Endodermal cell (in vitro differentiated cells): ENCODE results near the gene PASK. TPM values are rescaled to one million over a fixed set of nuclear protein-coding genes. Genes with fewer than 3 reads are reported as not detected.

Experiments
- DNase-seq: peaks from one replicate; pipeline ENCODE4 v3.0.0-alpha.2; 2017
- H3K27ac ChIP-seq: 2 replicates; pipeline ENCODE4 v1.5.1; 2013; ENCODE audit warnings: mild to moderate bottlenecking, low read depth, low read length, moderate library complexity
- H3K27me3 ChIP-seq: 2 replicates; pipeline ENCODE4 v1.6.1; 2013; ENCODE audit warnings: mild to moderate bottlenecking, low read length, moderate library complexity; ENCODE audit not compliant: insufficient read depth, control insufficient read depth, poor library complexity, severe bottlenecking
- H3K36me3 ChIP-seq: 2 replicates; pipeline ENCODE4 v1.7.0; 2013; ENCODE audit warnings: mild to moderate bottlenecking, low read length, moderate library complexity; ENCODE audit not compliant: control insufficient read depth, insufficient read depth
- H3K4me1 ChIP-seq: one replicate; pipeline ENCODE4 v1.7.0; 2013; ENCODE audit warnings: low read length; ENCODE audit not compliant: control insufficient read depth, insufficient read depth
- H3K4me3 ChIP-seq: 2 replicates; pipeline ENCODE4 v1.5.1; 2013; ENCODE audit warnings: mild to moderate bottlenecking, low read length, moderate library complexity
- H3K9ac ChIP-seq: 2 replicates; pipeline ENCODE4 v1.6.1; 2013; ENCODE audit warnings: mild to moderate bottlenecking, low read length, moderate library complexity; ENCODE audit not compliant: poor library complexity, severe bottlenecking; ENCODE audit errors: extremely low read depth
- H3K9me3 ChIP-seq: 2 replicates; pipeline ENCODE4 v1.6.1; 2013; ENCODE audit warnings: mild to moderate bottlenecking, low read length, moderate library complexity; ENCODE audit not compliant: control insufficient read depth
- H3K27ac Mint-ChIP-seq: 2 replicates; pipeline ENCODE4 v1.8.0; 2020; ENCODE audit warnings: mixed read lengths
- H3K27me3 Mint-ChIP-seq: 2 replicates; pipeline ENCODE4 v1.8.0; 2021; ENCODE audit warnings: mild to moderate bottlenecking, mixed read lengths; ENCODE audit not compliant: insufficient read depth
- H3K36me3 Mint-ChIP-seq: 2 replicates; pipeline ENCODE4 v1.8.0; 2020; ENCODE audit warnings: low read depth, mixed read lengths
- H3K4me1 Mint-ChIP-seq: 2 replicates; pipeline ENCODE4 v1.8.0; 2020; ENCODE audit warnings: mixed read lengths
- H3K4me3 Mint-ChIP-seq: 2 replicates; pipeline ENCODE4 v1.8.0; 2020; ENCODE audit warnings: mild to moderate bottlenecking, moderate library complexity, mixed read lengths
- H3K9me3 Mint-ChIP-seq: 2 replicates; pipeline ENCODE4 v1.8.0; 2020; ENCODE audit warnings: mild to moderate bottlenecking, mixed read lengths
- WGBS, 2 experiments: methylation state at CpG; one replicate each; pipeline versions ENCODE4 v1.1.5 to v1.1.7; 2013; ENCODE audit warnings: missing lambda C conversion rate in 2 of 2, mixed read lengths in 1 of 2; ENCODE audit not compliant: insufficient coverage in 1 of 2, insufficient read length in 1 of 2; 5-methylcytosine and 5-hydroxymethylcytosine counted together
- total RNA-seq, 2 donors: library from RNA; stranded (reverse); fragmentation: NEBNext Ultra II Directional in 1 of 2; extraction: Animal tissue kit (Norgen Biotek cat#: 25700) in 1 of 2; gene quantifications; 2 replicates in 1 of 2; 3 replicates in 1 of 2; pipeline ENCODE4 v1.2.1, GENCODE V29; 2021
- TF ChIP-seq, protein P1 (sequence below): fragments of 200-600 bp; sonication (generic); conservative IDR thresholded peaks from 2 replicates; pipeline ENCODE4 v1.5.0; 2021; ENCODE audit warnings: antibody characterized with exemption, mild to moderate bottlenecking

Gene PASK
- total RNA-seq, 2 donors from 2014 or later = 76.5 to 94.5 TPM

DNA sequence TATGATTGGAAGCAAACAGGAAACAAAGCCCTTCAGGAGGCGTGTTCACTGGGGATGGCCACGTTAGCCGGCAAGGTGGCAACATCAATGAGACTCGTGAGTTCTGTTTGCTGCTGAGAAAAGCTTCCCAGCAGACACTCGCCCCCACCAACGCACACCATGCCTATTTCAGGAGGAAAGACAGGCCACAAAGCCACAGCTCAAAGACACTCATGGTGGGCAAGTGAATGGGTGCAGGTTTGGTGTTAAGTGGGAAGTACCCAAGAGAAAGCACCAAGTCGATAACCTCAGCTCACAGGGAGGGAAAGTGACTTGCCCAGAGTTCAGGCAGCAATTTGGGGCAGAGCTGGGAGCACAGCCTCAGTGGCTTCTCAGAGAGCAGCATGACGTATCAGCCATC, 36.7 kb downstream of the PASK start:
- H3K9me3 ChIP-seq = no peaks in the 10 kb centered on the region
- Mint-ChIP-seq H3K4me3 (no peak overlapping the region), H3K27ac (no peak overlapping the region)

DNA sequence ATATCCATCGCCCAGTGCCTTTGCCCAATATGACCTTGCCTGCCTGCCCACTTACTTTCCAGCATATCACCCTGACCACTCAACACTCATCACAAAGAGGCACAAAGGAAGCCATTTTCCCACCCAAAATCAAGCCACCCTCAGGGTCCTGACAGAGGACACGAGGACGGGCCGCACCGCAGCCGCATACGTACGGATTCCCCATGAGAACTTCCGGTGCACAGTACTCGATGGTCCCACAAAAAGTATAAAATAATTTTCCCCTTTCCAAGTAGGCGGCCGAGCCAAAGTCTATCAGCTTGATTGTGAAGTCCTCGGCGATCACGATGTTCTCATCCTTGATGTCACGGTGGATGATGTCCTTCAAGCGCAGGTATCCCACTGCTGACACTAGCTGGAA, 37.2 kb downstream of the PASK start:
- no peak for DNase-seq
- H3K27me3 Mint-ChIP-seq = no peaks in the 10 kb centered on the region
- H3K9me3 ChIP-seq = no peaks in the 10 kb centered on the region
- no peaks in the 10 kb centered on the region for H3K4me1 Mint-ChIP-seq
- H3K4me3 ChIP-seq = no peak overlapping the region
- WGBS, 2 experiments = 89 to 93% methylated on average over 16 to 17 of the region's 17 CpGs
- peaks cover 19% of the 10 kb centered on the region for H3K36me3 ChIP-seq
- H3K36me3 Mint-ChIP-seq = peaks cover 34% of the 10 kb centered on the region
- TF ChIP-seq, protein P1, sequence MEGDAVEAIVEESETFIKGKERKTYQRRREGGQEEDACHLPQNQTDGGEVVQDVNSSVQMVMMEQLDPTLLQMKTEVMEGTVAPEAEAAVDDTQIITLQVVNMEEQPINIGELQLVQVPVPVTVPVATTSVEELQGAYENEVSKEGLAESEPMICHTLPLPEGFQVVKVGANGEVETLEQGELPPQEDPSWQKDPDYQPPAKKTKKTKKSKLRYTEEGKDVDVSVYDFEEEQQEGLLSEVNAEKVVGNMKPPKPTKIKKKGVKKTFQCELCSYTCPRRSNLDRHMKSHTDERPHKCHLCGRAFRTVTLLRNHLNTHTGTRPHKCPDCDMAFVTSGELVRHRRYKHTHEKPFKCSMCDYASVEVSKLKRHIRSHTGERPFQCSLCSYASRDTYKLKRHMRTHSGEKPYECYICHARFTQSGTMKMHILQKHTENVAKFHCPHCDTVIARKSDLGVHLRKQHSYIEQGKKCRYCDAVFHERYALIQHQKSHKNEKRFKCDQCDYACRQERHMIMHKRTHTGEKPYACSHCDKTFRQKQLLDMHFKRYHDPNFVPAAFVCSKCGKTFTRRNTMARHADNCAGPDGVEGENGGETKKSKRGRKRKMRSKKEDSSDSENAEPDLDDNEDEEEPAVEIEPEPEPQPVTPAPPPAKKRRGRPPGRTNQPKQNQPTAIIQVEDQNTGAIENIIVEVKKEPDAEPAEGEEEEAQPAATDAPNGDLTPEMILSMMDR = no peak
- H3K27ac Mint-ChIP-seq = no peak overlapping the region
- H3K27ac ChIP-seq = no peak overlapping the region
- H3K27me3 ChIP-seq = no peaks in the 10 kb centered on the region
- H3K4me3 Mint-ChIP-seq = no peak overlapping the region
- H3K9me3 Mint-ChIP-seq = no peaks in the 10 kb centered on the region
- H3K4me1 ChIP-seq = no peaks in the 10 kb centered on the region
- no peak overlapping the region for H3K9ac ChIP-seq

More for the DNA sequence above, 36.7 kb downstream of the PASK start:
- H3K36me3 ChIP-seq = peaks cover 19% of the 10 kb centered on the region
- H3K9me3 Mint-ChIP-seq = no peaks in the 10 kb centered on the region
- H3K27ac ChIP-seq = no peak overlapping the region
- no peaks in the 10 kb centered on the region for H3K4me1 Mint-ChIP-seq
- no peak overlapping the region for H3K4me3 ChIP-seq
- peaks cover 31% of the 10 kb centered on the region for H3K36me3 Mint-ChIP-seq
- no peaks in the 10 kb centered on the region for H3K27me3 Mint-ChIP-seq
- H3K4me1 ChIP-seq = no peaks in the 10 kb centered on the region
- WGBS, 2 experiments = 92% methylated on average over 5 to 8 of the region's 8 CpGs
- no peak for DNase-seq
- H3K27me3 ChIP-seq = no peaks in the 10 kb centered on the region
- TF ChIP-seq, protein P1 = no peak
- no peak overlapping the region for H3K9ac ChIP-seq

DNA sequence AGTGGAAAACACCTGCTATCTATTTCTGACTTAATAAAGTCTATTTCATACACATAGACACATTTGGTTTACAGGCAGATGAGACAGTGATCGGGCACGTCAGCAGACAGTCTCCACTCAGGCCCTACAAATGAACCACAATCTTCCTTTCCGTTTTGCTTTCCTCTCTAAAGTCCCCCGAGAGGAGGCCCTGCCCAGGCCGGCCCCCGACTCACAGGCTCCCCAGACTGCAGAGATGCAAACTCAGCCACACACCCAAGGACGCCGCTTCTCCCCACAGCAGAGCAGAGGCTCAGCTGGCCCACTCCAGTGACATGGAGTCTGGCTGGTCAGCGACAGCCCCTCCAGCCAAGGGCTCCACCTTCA, 37.8 kb downstream of the PASK start:
- no peak for DNase-seq
- no peaks in the 10 kb centered on the region for H3K4me1 Mint-ChIP-seq

More for the DNA sequence above, 37.8 kb downstream of the PASK start:
- Histone ChIP-seq H3K36me3 (peaks cover 19% of the 10 kb centered on the region), H3K4me3 (no peak overlapping the region), H3K9ac (no peak overlapping the region), H3K27me3 (no peaks in the 10 kb centered on the region), H3K4me1 (no peaks in the 10 kb centered on the region), H3K9me3 (no peaks in the 10 kb centered on the region), H3K27ac (no peak overlapping the region)
- Mint-ChIP-seq H3K36me3 (peaks cover 30% of the 10 kb centered on the region), H3K27me3 (no peaks in the 10 kb centered on the region), H3K9me3 (no peaks in the 10 kb centered on the region), H3K4me3 (no peak overlapping the region), H3K27ac (no peak overlapping the region)
- 88 to 89% methylated on average over 6 to 9 of the region's 9 CpGs for WGBS, 2 experiments
- TF ChIP-seq, protein P1 = no peak
